ENCODE results near the gene MRPL18.

DNA sequence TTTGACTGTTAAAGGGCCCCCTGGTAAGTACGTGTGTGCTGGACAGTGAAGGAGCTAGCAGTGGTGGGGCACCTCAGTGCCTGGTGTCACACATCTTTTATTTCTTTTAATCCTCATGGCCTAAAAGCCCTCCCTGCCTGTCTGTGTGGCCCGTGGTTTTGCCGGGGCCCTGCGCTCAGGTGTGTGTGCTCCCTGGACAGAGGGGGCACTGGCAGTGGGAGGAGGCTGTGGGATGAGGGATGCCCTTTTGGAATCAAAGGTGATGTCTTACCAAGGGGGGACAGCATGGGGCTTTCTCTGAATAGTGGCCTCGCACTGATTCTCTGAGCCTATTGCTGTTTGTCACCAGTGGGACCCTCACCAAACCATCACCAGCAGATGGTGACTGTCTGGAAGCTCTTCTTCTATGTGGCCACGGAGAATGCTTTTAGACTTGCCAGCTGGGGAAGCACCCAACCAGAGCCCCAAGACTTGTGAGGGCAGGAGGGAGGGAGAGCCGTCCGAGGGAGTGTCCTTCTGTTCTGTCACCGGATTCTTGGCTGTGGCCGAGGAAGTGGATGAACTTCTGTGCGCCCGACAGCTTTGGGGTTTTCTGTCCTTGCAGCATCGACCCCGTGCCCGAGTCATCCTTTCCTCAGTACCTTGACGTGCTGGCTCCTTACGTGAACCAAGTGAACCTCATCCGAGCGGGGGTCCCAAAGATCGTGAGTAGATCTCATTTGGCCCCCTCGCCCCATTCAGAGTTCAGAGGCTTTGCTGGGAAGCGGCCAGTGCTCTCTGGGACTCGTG is 27.9 kb downstream of the MRPL18 start:
- TF ChIP-seq POLR2AphosphoS5 (IDR thresholded peaks at IDR 0.05) (no peak), EP300 (conservative IDR thresholded peaks at IDR 0.05; ENCODE audit: poor library complexity, severe bottlenecking) (no peak), SMC3 (conservative IDR thresholded peaks at IDR 0.05; ENCODE audit: poor library complexity) (no peak), EZH2 (IDR thresholded peaks at IDR 0.05; ENCODE audit: borderline replicate concordance, insufficient read depth, low read length, poor library complexity, severe bottlenecking) (no peak), RAD21 (conservative IDR thresholded peaks at IDR 0.05) (no peak)
- TF ChIP-seq, protein P1, sequence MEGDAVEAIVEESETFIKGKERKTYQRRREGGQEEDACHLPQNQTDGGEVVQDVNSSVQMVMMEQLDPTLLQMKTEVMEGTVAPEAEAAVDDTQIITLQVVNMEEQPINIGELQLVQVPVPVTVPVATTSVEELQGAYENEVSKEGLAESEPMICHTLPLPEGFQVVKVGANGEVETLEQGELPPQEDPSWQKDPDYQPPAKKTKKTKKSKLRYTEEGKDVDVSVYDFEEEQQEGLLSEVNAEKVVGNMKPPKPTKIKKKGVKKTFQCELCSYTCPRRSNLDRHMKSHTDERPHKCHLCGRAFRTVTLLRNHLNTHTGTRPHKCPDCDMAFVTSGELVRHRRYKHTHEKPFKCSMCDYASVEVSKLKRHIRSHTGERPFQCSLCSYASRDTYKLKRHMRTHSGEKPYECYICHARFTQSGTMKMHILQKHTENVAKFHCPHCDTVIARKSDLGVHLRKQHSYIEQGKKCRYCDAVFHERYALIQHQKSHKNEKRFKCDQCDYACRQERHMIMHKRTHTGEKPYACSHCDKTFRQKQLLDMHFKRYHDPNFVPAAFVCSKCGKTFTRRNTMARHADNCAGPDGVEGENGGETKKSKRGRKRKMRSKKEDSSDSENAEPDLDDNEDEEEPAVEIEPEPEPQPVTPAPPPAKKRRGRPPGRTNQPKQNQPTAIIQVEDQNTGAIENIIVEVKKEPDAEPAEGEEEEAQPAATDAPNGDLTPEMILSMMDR (IDR thresholded peaks at IDR 0.05; ENCODE audit: poor library complexity, severe bottlenecking), result no peak
- TF ChIP-seq, protein P2, sequence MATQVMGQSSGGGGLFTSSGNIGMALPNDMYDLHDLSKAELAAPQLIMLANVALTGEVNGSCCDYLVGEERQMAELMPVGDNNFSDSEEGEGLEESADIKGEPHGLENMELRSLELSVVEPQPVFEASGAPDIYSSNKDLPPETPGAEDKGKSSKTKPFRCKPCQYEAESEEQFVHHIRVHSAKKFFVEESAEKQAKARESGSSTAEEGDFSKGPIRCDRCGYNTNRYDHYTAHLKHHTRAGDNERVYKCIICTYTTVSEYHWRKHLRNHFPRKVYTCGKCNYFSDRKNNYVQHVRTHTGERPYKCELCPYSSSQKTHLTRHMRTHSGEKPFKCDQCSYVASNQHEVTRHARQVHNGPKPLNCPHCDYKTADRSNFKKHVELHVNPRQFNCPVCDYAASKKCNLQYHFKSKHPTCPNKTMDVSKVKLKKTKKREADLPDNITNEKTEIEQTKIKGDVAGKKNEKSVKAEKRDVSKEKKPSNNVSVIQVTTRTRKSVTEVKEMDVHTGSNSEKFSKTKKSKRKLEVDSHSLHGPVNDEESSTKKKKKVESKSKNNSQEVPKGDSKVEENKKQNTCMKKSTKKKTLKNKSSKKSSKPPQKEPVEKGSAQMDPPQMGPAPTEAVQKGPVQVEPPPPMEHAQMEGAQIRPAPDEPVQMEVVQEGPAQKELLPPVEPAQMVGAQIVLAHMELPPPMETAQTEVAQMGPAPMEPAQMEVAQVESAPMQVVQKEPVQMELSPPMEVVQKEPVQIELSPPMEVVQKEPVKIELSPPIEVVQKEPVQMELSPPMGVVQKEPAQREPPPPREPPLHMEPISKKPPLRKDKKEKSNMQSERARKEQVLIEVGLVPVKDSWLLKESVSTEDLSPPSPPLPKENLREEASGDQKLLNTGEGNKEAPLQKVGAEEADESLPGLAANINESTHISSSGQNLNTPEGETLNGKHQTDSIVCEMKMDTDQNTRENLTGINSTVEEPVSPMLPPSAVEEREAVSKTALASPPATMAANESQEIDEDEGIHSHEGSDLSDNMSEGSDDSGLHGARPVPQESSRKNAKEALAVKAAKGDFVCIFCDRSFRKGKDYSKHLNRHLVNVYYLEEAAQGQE (IDR thresholded peaks at IDR 0.05; ENCODE audit: borderline replicate concordance), result no peak
